GM06990 (cell line): ENCODE data around the gene APOL1.

Experiments used
- DNase-seq: peaks from one replicate; pipeline ENCODE4 v3.0.0-alpha.2; 2011; ENCODE audit not compliant: insufficient read length; ENCODE audit errors: extremely low read depth
- H3K27me3 ChIP-seq: replicated peaks from 2 replicates; pipeline ENCODE4 v1.6.0; 2011; ENCODE audit warnings: low read length; ENCODE audit not compliant: control insufficient read depth, insufficient read depth
- H3K36me3 ChIP-seq: 2 replicates; pipeline ENCODE4 v1.5.1; 2011; ENCODE audit warnings: low read length; ENCODE audit not compliant: control insufficient read depth, insufficient read depth
- H3K4me3 ChIP-seq: replicated peaks from 2 replicates; pipeline ENCODE4 v1.5.1; 2011; ENCODE audit warnings: low read depth, mild to moderate bottlenecking, control low read depth, low read length
- TF ChIP-seq, protein P1 (sequence below): IDR thresholded peaks from 2 replicates; pipeline ENCODE4 v1.5.1; 2011; ENCODE audit warnings: low read length, control low read depth, mild to moderate bottlenecking, inconsistent platforms; ENCODE audit not compliant: insufficient read depth, poor library complexity, severe bottlenecking

APOL1 gene

DNA sequence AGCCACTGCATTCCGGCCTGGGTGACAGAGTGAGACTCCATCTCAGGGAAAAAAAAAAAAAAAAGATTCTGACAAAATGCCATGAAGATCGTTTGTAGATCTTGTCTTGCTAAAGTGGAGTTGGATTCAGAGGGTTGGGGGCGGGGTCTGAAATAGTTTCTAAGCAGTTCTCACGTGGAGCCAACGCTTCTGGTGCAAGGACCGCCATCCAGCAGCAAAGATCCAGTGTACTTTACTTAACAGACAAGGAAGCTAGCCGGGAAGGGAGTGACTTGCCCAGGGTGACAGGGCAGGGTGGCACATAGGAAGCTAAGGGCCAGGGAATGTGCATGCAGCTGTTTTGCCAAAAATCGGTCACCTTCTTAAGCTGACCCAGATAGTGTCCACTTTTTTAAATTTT lies 27.4 kb downstream of the APOL1 start:
- H3K36me3 ChIP-seq = peaks cover 28% of the 10 kb centered on the region
- H3K27me3 ChIP-seq = no peaks in the 10 kb centered on the region
- no peak overlapping the region for H3K4me3 ChIP-seq
- no peak for DNase-seq
- TF ChIP-seq, protein P1, sequence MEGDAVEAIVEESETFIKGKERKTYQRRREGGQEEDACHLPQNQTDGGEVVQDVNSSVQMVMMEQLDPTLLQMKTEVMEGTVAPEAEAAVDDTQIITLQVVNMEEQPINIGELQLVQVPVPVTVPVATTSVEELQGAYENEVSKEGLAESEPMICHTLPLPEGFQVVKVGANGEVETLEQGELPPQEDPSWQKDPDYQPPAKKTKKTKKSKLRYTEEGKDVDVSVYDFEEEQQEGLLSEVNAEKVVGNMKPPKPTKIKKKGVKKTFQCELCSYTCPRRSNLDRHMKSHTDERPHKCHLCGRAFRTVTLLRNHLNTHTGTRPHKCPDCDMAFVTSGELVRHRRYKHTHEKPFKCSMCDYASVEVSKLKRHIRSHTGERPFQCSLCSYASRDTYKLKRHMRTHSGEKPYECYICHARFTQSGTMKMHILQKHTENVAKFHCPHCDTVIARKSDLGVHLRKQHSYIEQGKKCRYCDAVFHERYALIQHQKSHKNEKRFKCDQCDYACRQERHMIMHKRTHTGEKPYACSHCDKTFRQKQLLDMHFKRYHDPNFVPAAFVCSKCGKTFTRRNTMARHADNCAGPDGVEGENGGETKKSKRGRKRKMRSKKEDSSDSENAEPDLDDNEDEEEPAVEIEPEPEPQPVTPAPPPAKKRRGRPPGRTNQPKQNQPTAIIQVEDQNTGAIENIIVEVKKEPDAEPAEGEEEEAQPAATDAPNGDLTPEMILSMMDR = no peak

- DNase-seq = no peak
- H3K27me3 ChIP-seq = no peaks in the 10 kb centered on the region
- no peak overlapping the region for H3K4me3 ChIP-seq
- TF ChIP-seq, protein P1 = no peak
- H3K36me3 ChIP-seq = peaks cover 41% of the 10 kb centered on the region
Observed at GRCh38 chr22:36281781-36282327, 28.9 kb downstream of the APOL1 start.

GRCh38 chr22:36282328-36282831 lies 29.4 kb downstream of the APOL1 start:
- peaks cover 44% of the 10 kb centered on the region for H3K36me3 ChIP-seq

GRCh38 chr22:36284171-36284571 lies 31.2 kb downstream of the APOL1 start:
- Histone ChIP-seq H3K4me3 (no peak overlapping the region), H3K27me3 (no peaks in the 10 kb centered on the region), H3K36me3 (peaks cover 56% of the 10 kb centered on the region)
- no peak for DNase-seq
- TF ChIP-seq, protein P1 = no peak

More at GRCh38 chr22:36282328-36282831, 29.4 kb downstream of the APOL1 start:
- no peak overlapping the region for H3K4me3 ChIP-seq
- H3K27me3 ChIP-seq = no peaks in the 10 kb centered on the region
- TF ChIP-seq, protein P1 = no peak
- DNase-seq = no peak

DNA sequence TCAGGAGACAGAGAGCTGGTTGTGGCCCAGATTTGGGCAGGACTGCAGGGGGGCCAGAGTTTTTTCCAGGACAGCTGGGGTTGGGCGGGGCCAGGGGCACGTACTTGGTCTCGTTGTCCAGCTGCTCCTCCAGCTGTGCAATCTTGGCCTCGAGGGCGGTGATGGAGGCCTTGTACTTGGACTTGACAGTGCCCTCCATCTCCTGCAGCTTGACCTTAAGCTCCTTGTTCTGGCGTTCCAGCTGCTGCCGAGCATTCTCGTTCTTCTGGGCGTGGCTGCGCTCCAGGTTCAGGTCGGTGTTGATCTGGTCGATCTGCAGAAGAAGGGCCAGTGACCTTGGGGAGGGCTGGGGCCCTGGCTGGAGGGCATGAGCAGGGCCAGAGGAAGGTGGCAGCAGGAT lies 32.1 kb downstream of the APOL1 start:
- Histone ChIP-seq H3K4me3 (no peak overlapping the region), H3K27me3 (no peaks in the 10 kb centered on the region), H3K36me3 (peaks cover 64% of the 10 kb centered on the region)
- TF ChIP-seq, protein P1 = no peak
- no peak for DNase-seq

DNA sequence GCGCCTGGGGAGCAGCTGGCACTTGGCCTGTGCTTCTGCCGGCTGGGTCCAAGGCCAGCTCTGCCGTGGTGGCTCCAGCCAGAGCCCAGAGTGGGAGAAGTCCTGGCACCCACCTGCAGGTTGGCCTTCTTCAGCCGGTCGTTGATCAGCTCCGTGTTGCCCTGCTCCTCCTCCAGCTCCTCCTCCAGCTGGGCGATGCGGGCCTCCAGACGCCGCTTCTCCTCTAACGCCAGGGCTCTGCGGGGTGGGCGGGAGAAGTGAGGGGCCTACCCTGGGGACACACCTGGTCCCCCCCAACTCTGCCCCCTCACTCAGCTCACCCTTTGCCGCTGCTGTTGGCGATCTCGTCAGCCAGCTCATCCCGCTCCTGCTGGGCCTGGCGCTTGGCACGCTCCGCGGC lies 32.6 kb downstream of the APOL1 start:
- TF ChIP-seq, protein P1 = no peak
- peaks cover 62% of the 10 kb centered on the region for H3K36me3 ChIP-seq
- no peaks in the 10 kb centered on the region for H3K27me3 ChIP-seq
- H3K4me3 ChIP-seq = no peak overlapping the region
- DNase-seq = no peak
